ENCODE results near the gene GANAB. TPM values are rescaled to one million over a fixed set of nuclear protein-coding genes. Genes with fewer than 3 reads are reported as not detected.
"Not testable (repeated sequence)": the region's sequence is repeated elsewhere in the genome, so short reads cannot be mapped to it uniquely, and the experiment has no call there.

GANAB gene
- total RNA-seq, 4 donors from 2014 or later, result 56.9 to 513 (median 270) TPM

GRCh38 chr11:62621027-62621566 lies 25.3 kb downstream of the GANAB start:
- H3K36me3 ChIP-seq, result no peaks in the 10 kb centered on the region
- TF ChIP-seq CTCF (IDR thresholded peaks at IDR 0.05) (no peak), POLR2A (IDR thresholded peaks at IDR 0.05) (no peak)
- intact Hi-C loops (cut with DNase I; ENCODE audit: low total_unique reads), result no loop called here
- H3K27ac ChIP-seq, result peak overlapping the region; percentile 68 to 85
- peak overlapping the region; percentile 61 to 77 for H3K4me3 ChIP-seq
- no peaks in the 10 kb centered on the region for H3K27me3 ChIP-seq
- H3K9me3 ChIP-seq, result no peaks in the 10 kb centered on the region
- peaks cover 5 to 6% of the 10 kb centered on the region in 2 donors for H3K4me1 ChIP-seq
- DNase-seq, result no peak

- DNase-seq; H3K9me3 ChIP-seq; H3K36me3 ChIP-seq; H3K27me3 ChIP-seq; H3K27ac ChIP-seq; intact Hi-C loops (cut with DNase I; ENCODE audit: low total_unique reads); H3K4me1 ChIP-seq; H3K4me3 ChIP-seq: not testable (repeated sequence)
These were observed 29.5 kb downstream of the GANAB start for GRCh38 chr11:62616957-62617356.

GRCh38 chr11:62615521-62615920 lies 30.9 kb downstream of the GANAB start:
- no peak for DNase-seq
- Histone ChIP-seq H3K4me3 (no peak overlapping the region), H3K4me1 (peaks cover under 1 to 13% of the 10 kb centered on the region in 2 donors), H3K27ac (no peak overlapping the region), H3K27me3 (no peaks in the 10 kb centered on the region), H3K36me3 (no peaks in the 10 kb centered on the region), H3K9me3 (no peaks in the 10 kb centered on the region)
- TF ChIP-seq CTCF (IDR thresholded peaks at IDR 0.05) (no peak), POLR2A (IDR thresholded peaks at IDR 0.05) (no peak)
- intact Hi-C loops (cut with DNase I; ENCODE audit: low total_unique reads), result no loop called here

- H3K4me3 ChIP-seq, result no peak overlapping the region
- intact Hi-C loops (cut with DNase I; ENCODE audit: low total_unique reads), result no loop called here
- H3K9me3 ChIP-seq, result no peaks in the 10 kb centered on the region
- peak overlapping the region in 1 of 2 donors; percentile 99 for H3K27ac ChIP-seq
- H3K4me1 ChIP-seq, result peaks cover 0 to 10% of the 10 kb centered on the region in 2 donors
- TF ChIP-seq POLR2A (IDR thresholded peaks at IDR 0.05) (no peak), CTCF (IDR thresholded peaks at IDR 0.05) (no peak)
- DNase-seq, result no peak
- no peaks in the 10 kb centered on the region for H3K36me3 ChIP-seq
- H3K27me3 ChIP-seq, result no peaks in the 10 kb centered on the region
These were observed 32.1 kb downstream of the GANAB start for GRCh38 chr11:62614275-62614674.

GRCh38 chr11:62613291-62613778 lies 33.1 kb downstream of the GANAB start:
- no peaks in the 10 kb centered on the region for H3K27me3 ChIP-seq

More at GRCh38 chr11:62613291-62613778, 33.1 kb downstream of the GANAB start:
- TF ChIP-seq POLR2A (IDR thresholded peaks at IDR 0.05) (peak in 1 of 2 donors; percentile 4), CTCF (IDR thresholded peaks at IDR 0.05) (no peak)
- intact Hi-C loops (cut with DNase I; ENCODE audit: low total_unique reads), result no loop called here
- Histone ChIP-seq H3K4me3 (peak overlapping the region in 1 of 2 donors; percentile 97), H3K4me1 (peaks cover 0 to 10% of the 10 kb centered on the region in 2 donors), H3K36me3 (no peaks in the 10 kb centered on the region), H3K27ac (peak overlapping the region; percentile 93 to 99), H3K9me3 (no peaks in the 10 kb centered on the region)
- no peak for DNase-seq

Data from uterus (tissue), 4 donors.